Activated CD4-positive, alpha-beta memory T cell treated with anti-CD3 and anti-CD28 coated beads for 36 hours (primary cell): ENCODE results near the gene OR5M11. TPM values are rescaled to one million over a fixed set of nuclear protein-coding genes. Genes with fewer than 3 reads are reported as not detected.
"Not testable (repeated sequence)": the region's sequence is repeated elsewhere in the genome, so short reads cannot be mapped to it uniquely, and the experiment has no call there.

Experiments
- CTCF ChIA-PET: fragments of 350-600 bp; sonication (Branson Sonifier 250); formaldehyde crosslinking; loops from one replicate; lab custom pipeline; 2021; ENCODE audit warnings: antibody characterized with exemption, inconsistent platforms; lab: Charles Lee
- POLR2A ChIA-PET: fragments of 350-600 bp; sonication (Branson Sonifier 250); formaldehyde crosslinking; loops from one replicate; lab custom pipeline; 2021; ENCODE audit warnings: antibody characterized with exemption; lab: Charles Lee
- DNase-seq: peaks from one replicate; pipeline ENCODE4 v3.0.0-alpha.2; 2020
- H3K27ac Mint-ChIP-seq: one replicate; pipeline ENCODE4 v1.8.0; 2021; ENCODE audit warnings: mixed read lengths
- H3K27me3 Mint-ChIP-seq: one replicate; pipeline ENCODE4 v1.8.0; 2021; ENCODE audit warnings: mixed read lengths
- H3K36me3 Mint-ChIP-seq: one replicate; pipeline ENCODE4 v1.8.0; 2021; ENCODE audit warnings: mixed read lengths
- H3K4me1 Mint-ChIP-seq: one replicate; pipeline ENCODE4 v1.8.0; 2021; ENCODE audit warnings: low read depth, mixed read lengths
- H3K4me3 Mint-ChIP-seq: one replicate; pipeline ENCODE4 v1.8.0; 2021; ENCODE audit warnings: mild to moderate bottlenecking, mixed read lengths
- H3K9me3 Mint-ChIP-seq: one replicate; pipeline ENCODE4 v1.8.0; 2021; ENCODE audit warnings: mixed read lengths
- intact Hi-C: fragments of 100-400 bp; cut with micrococcal nuclease; formaldehyde crosslinking; loops from one replicate; pipeline ENCODE4 v1.15.1; 2023
- total RNA-seq, 2 experiments: library from RNA; stranded (reverse); gene quantifications; one replicate each; pipeline ENCODE4 v1.2.3, GENCODE V29; 2021

OR5M11 gene
- total RNA-seq, result not detected

GRCh38 chr11:56543157-56543556 lies at the start of gene OR5M11:
Gene OR5M11, minus strand, starts transcription at chr11:56543257. Its CDS starts 0 bp downstream, at chr11:56543257.
- no peak within 1 kb of the TSS for H3K27ac Mint-ChIP-seq
- POLR2A ChIA-PET, result no interaction called here
- no peak within 1 kb of the TSS for H3K4me3 Mint-ChIP-seq
- no peaks in the 10 kb centered on the region for H3K27me3 Mint-ChIP-seq
- CTCF ChIA-PET, result no interaction called here
- no peak for DNase-seq
- peaks cover 24% of the 10 kb centered on the region for H3K9me3 Mint-ChIP-seq
- H3K36me3 Mint-ChIP-seq, result no peaks in the 10 kb centered on the region
- intact Hi-C loops, result no loop called here
- H3K4me1 Mint-ChIP-seq, result no peaks in the 10 kb centered on the region

- H3K9me3 Mint-ChIP-seq, H3K27ac Mint-ChIP-seq, DNase-seq, intact Hi-C loops, H3K4me1 Mint-ChIP-seq, H3K27me3 Mint-ChIP-seq, CTCF ChIA-PET, H3K4me3 Mint-ChIP-seq, POLR2A ChIA-PET, H3K36me3 Mint-ChIP-seq: not testable (repeated sequence)
Measured at GRCh38 chr11:56592088-56592717, 49.1 kb upstream of the OR5M11 start.

GRCh38 chr11:56577621-56578020 lies 34.6 kb upstream of the OR5M11 start, which contains the start of gene OR5M10:
Gene OR5M10, minus strand, starts transcription at chr11:56577721. Its CDS starts 0 bp downstream, at chr11:56577721.
- intact Hi-C loops, result no loop called here
- H3K27me3 Mint-ChIP-seq, result no peaks in the 10 kb centered on the region
- H3K36me3 Mint-ChIP-seq, result no peaks in the 10 kb centered on the region
- H3K4me3 Mint-ChIP-seq, result no peak within 1 kb of the TSS
- ChIA-PET CTCF (no interaction called here), POLR2A (no interaction called here)
- H3K4me1 Mint-ChIP-seq, result no peaks in the 10 kb centered on the region
- peaks cover 17% of the 10 kb centered on the region for H3K9me3 Mint-ChIP-seq
- no peak within 1 kb of the TSS for H3K27ac Mint-ChIP-seq
- no peak for DNase-seq

GRCh38 chr11:56558574-56558973 lies 15.5 kb upstream of the OR5M11 start:
- Mint-ChIP-seq H3K27ac (no peak overlapping the region), H3K4me1 (no peaks in the 10 kb centered on the region), H3K4me3 (no peak overlapping the region), H3K27me3 (no peaks in the 10 kb centered on the region), H3K9me3 (peaks cover 30% of the 10 kb centered on the region), H3K36me3 (no peaks in the 10 kb centered on the region)
- POLR2A ChIA-PET, result no interaction called here
- CTCF ChIA-PET, result no interaction called here
- intact Hi-C loops, result no loop called here
- no peak for DNase-seq

- CTCF ChIA-PET, H3K36me3 Mint-ChIP-seq, H3K4me3 Mint-ChIP-seq, H3K4me1 Mint-ChIP-seq, DNase-seq, H3K27ac Mint-ChIP-seq, intact Hi-C loops, POLR2A ChIA-PET, H3K27me3 Mint-ChIP-seq: not testable (repeated sequence)
- H3K9me3 Mint-ChIP-seq, result peaks cover 18% of the 10 kb centered on the region
Measured at GRCh38 chr11:56554691-56555090, 11.6 kb upstream of the OR5M11 start.

GRCh38 chr11:56545531-56545930 lies 2.5 kb upstream of the OR5M11 start:
- POLR2A ChIA-PET, result no interaction called here
- Mint-ChIP-seq H3K4me1 (no peaks in the 10 kb centered on the region), H3K27me3 (no peaks in the 10 kb centered on the region), H3K27ac (no peak overlapping the region), H3K9me3 (peaks cover 17% of the 10 kb centered on the region), H3K4me3 (no peak overlapping the region), H3K36me3 (no peaks in the 10 kb centered on the region)
- CTCF ChIA-PET, result no interaction called here
- DNase-seq, result no peak
- intact Hi-C loops, result no loop called here

- POLR2A ChIA-PET, result no interaction called here
- no peak overlapping the region for H3K4me3 Mint-ChIP-seq
Measured at GRCh38 chr11:56543739-56544138, 682 bp upstream of the OR5M11 start.

GRCh38 chr11:56533054-56533740 lies 9.9 kb downstream of the OR5M11 start:
- H3K9me3 Mint-ChIP-seq, result peaks cover 4% of the 10 kb centered on the region
- no peak overlapping the region for H3K27ac Mint-ChIP-seq
- no peaks in the 10 kb centered on the region for H3K4me1 Mint-ChIP-seq
- no peak for DNase-seq
- CTCF ChIA-PET, result no interaction called here
- intact Hi-C loops, result no loop called here
- no peak overlapping the region for H3K4me3 Mint-ChIP-seq
- no peaks in the 10 kb centered on the region for H3K36me3 Mint-ChIP-seq
- POLR2A ChIA-PET, result no interaction called here
- no peaks in the 10 kb centered on the region for H3K27me3 Mint-ChIP-seq

More at GRCh38 chr11:56543739-56544138, 682 bp upstream of the OR5M11 start:
- CTCF ChIA-PET, result no interaction called here
- Mint-ChIP-seq H3K4me1 (no peaks in the 10 kb centered on the region), H3K27me3 (no peaks in the 10 kb centered on the region), H3K36me3 (no peaks in the 10 kb centered on the region), H3K27ac (no peak overlapping the region), H3K9me3 (peaks cover 19% of the 10 kb centered on the region)
- intact Hi-C loops, result no loop called here
- no peak for DNase-seq

GRCh38 chr11:56531856-56532255 lies 11.2 kb downstream of the OR5M11 start:
- Mint-ChIP-seq H3K27ac (no peak overlapping the region), H3K4me3 (no peak overlapping the region), H3K27me3 (no peaks in the 10 kb centered on the region), H3K9me3 (peaks cover 8% of the 10 kb centered on the region), H3K4me1 (no peaks in the 10 kb centered on the region), H3K36me3 (no peaks in the 10 kb centered on the region)
- POLR2A ChIA-PET, result no interaction called here
- intact Hi-C loops, result no loop called here
- no peak for DNase-seq
- CTCF ChIA-PET, result no interaction called here

GRCh38 chr11:56522008-56522407 lies 21.0 kb downstream of the OR5M11 start:
- H3K4me1 Mint-ChIP-seq, result no peaks in the 10 kb centered on the region
- intact Hi-C loops, result no loop called here
- H3K9me3 Mint-ChIP-seq, result peaks cover 18% of the 10 kb centered on the region
- ChIA-PET CTCF (no interaction called here), POLR2A (no interaction called here)
- DNase-seq, result no peak
- no peaks in the 10 kb centered on the region for H3K27me3 Mint-ChIP-seq
- no peak overlapping the region for H3K4me3 Mint-ChIP-seq
- H3K36me3 Mint-ChIP-seq, result no peaks in the 10 kb centered on the region
- H3K27ac Mint-ChIP-seq, result no peak overlapping the region

- H3K27ac Mint-ChIP-seq, result no peak overlapping the region
- no peaks in the 10 kb centered on the region for H3K27me3 Mint-ChIP-seq
- intact Hi-C loops, result no loop called here
- no peaks in the 10 kb centered on the region for H3K4me1 Mint-ChIP-seq
- POLR2A ChIA-PET, result no interaction called here
- DNase-seq, result no peak
- no peaks in the 10 kb centered on the region for H3K36me3 Mint-ChIP-seq
- CTCF ChIA-PET, result interaction anchor here (0.7 kb wide), 1 partner anchor 8 kb away, joined by 4 read pairs; no protein-coding TSS in a partner anchor
- H3K4me3 Mint-ChIP-seq, result no peak overlapping the region
- H3K9me3 Mint-ChIP-seq, result peaks cover 24% of the 10 kb centered on the region
Measured at GRCh38 chr11:56513280-56513679, 29.8 kb downstream of the OR5M11 start.

- CTCF ChIA-PET, result no interaction called here
- Mint-ChIP-seq H3K4me3 (no peak overlapping the region), H3K9me3 (peaks cover 22% of the 10 kb centered on the region), H3K4me1 (no peaks in the 10 kb centered on the region), H3K27ac (no peak overlapping the region), H3K27me3 (no peaks in the 10 kb centered on the region), H3K36me3 (no peaks in the 10 kb centered on the region)
- DNase-seq, result no peak
- POLR2A ChIA-PET, result no interaction called here
- intact Hi-C loops, result no loop called here
Measured at GRCh38 chr11:56509439-56509838, 33.6 kb downstream of the OR5M11 start.

- peaks cover 26% of the 10 kb centered on the region for H3K9me3 Mint-ChIP-seq
- DNase-seq, result no peak
- intact Hi-C loops, result no loop called here
- no peaks in the 10 kb centered on the region for H3K36me3 Mint-ChIP-seq
- ChIA-PET POLR2A (no interaction called here), CTCF (no interaction called here)
- H3K4me3 Mint-ChIP-seq, result no peak overlapping the region
- no peak overlapping the region for H3K27ac Mint-ChIP-seq
- H3K27me3 Mint-ChIP-seq, result no peaks in the 10 kb centered on the region
- H3K4me1 Mint-ChIP-seq, result no peaks in the 10 kb centered on the region
Measured at GRCh38 chr11:56497010-56497409, 46.0 kb downstream of the OR5M11 start.
